HepG2 (cell line): ENCODE measurements around the gene GMFB. TPM values are rescaled to one million over a fixed set of nuclear protein-coding genes. Genes with fewer than 3 reads are reported as not detected.

Source experiments
- ATAC-seq: fragments of 200-7000 bp; cut with Tn5 transposase; 3 replicates; pipeline ENCODE4 v1.9.1; 2020; ENCODE audit warnings: mild to moderate bottlenecking, moderate library complexity
- BruUV-seq: library from RNA; stranded (reverse); fragments of 400-500 nt; replicated peaks from 2 replicates; lab custom pipeline; 2021; lab: Mats Ljungman, UMichigan
- CTCF ChIA-PET: fragments of 300-600 bp; formaldehyde crosslinking; extraction: SDS; loops from one replicate; lab custom pipeline; 2021; ENCODE audit warnings: low total read pairs, inconsistent platforms, low intra/inter-chr PET ratio; lab: Yijun Ruan, JAX
- POLR2A ChIA-PET: fragments of 350-600 bp; sonication (Branson Sonifier 250); formaldehyde crosslinking; loops from one replicate; lab custom pipeline; 2020; ENCODE audit warnings: antibody characterized with exemption, inconsistent platforms; lab: Yijun Ruan, JAX
- DNase-seq: peaks from one replicate; pipeline ENCODE4 v3.0.0-alpha.2; 2015; ENCODE audit warnings: low spot score
- FAIRE-seq: peaks from 3 replicates; lab custom pipeline; 2011; peaks lifted over from hg19 to GRCh38; lab: Jason Lieb, UNC
- H2AFZ ChIP-seq: one replicate; pipeline ENCODE4 v1.6.1; 2011; ENCODE audit warnings: low read length, inconsistent platforms
- H3K27ac ChIP-seq: fragments of 300-600 bp; 3 replicates; pipeline ENCODE4 v1.8.0; 2011; ENCODE audit warnings: mixed run types, mild to moderate bottlenecking, mixed read lengths, low read length, inconsistent platforms; ENCODE audit not compliant: insufficient read depth; ENCODE audit errors: extremely low read length
- H3K27me3 ChIP-seq, 2 experiments: fragments of 200-600 bp in 1 of 2; 2 replicates in 1 of 2; 3 replicates in 1 of 2; pipeline versions ENCODE4 v1.6.0 to v1.8.0; 2011; ENCODE audit warnings: low read length in 2 of 2, mild to moderate bottlenecking in 2 of 2, moderate library complexity in 2 of 2, inconsistent platforms in 1 of 2; ENCODE audit not compliant: insufficient read depth in 2 of 2, control insufficient read depth in 1 of 2
- H3K36me3 ChIP-seq, 2 experiments: fragments of 200-600 bp in 1 of 2; replicated peaks in 1 of 2; 2 replicates in 1 of 2; 3 replicates in 1 of 2; pipeline versions ENCODE4 v1.5.1 to v1.8.0; 2011; ENCODE audit warnings: low read length in 2 of 2, inconsistent platforms in 1 of 2; ENCODE audit not compliant: insufficient read depth in 2 of 2, control insufficient read depth in 1 of 2
- H3K4me1 ChIP-seq: 2 replicates; pipeline ENCODE4 v1.5.1; 2012; ENCODE audit warnings: low read length, inconsistent platforms; ENCODE audit not compliant: insufficient read depth
- H3K4me2 ChIP-seq: 2 replicates; pipeline ENCODE4 v1.6.0; 2011; ENCODE audit warnings: low read depth, low read length, inconsistent platforms
- H3K4me3 ChIP-seq, 3 experiments: fragments of 200-600 bp in 1 of 3; sonication (generic), shearing (Covaris generic) in 1 of 3; replicated peaks in 1 of 3; 2 replicates each; pipeline ENCODE4 v1.5.1; 2011 to 2016; ENCODE audit warnings: low read length in 3 of 3, inconsistent platforms in 2 of 3, low read depth in 2 of 3, mild to moderate bottlenecking in 2 of 3, control low read depth in 1 of 3, mixed read lengths in 1 of 3; ENCODE audit not compliant: insufficient read depth in 1 of 3
- H3K79me2 ChIP-seq: one replicate; pipeline ENCODE4 v1.6.1; 2011; ENCODE audit warnings: low read length, inconsistent platforms; ENCODE audit not compliant: insufficient read depth
- H3K9ac ChIP-seq: 2 replicates; pipeline ENCODE4 v1.6.0; 2011; ENCODE audit warnings: mild to moderate bottlenecking, low read depth, low read length, inconsistent platforms; ENCODE audit not compliant: insufficient read depth
- H3K9me3 ChIP-seq: 2 replicates; pipeline ENCODE4 v1.5.1; 2012; ENCODE audit warnings: mild to moderate bottlenecking, low read length
- H4K20me1 ChIP-seq: 2 replicates; pipeline ENCODE4 v1.6.0; 2011; ENCODE audit warnings: inconsistent platforms, mild to moderate bottlenecking, low read length, moderate library complexity; ENCODE audit not compliant: insufficient read depth
- CEBPB ChIP-seq: IDR thresholded peaks from 2 replicates; pipeline ENCODE4 v1.6.1; 2011; ENCODE audit warnings: low read depth, low read length, improper control_type of control experiment, borderline replicate concordance
- DBP ChIP-seq: sonication (generic); formaldehyde crosslinking; IDR thresholded peaks from 2 replicates; pipeline ENCODE4 v1.4.0; 2020; ENCODE audit warnings: missing genetic modification reagents; ENCODE audit errors: not compliant biosample characterization
- FOSL2 ChIP-seq: sonication (generic); formaldehyde crosslinking; IDR thresholded peaks from 2 replicates; pipeline ENCODE4 v1.4.0; 2020; ENCODE audit warnings: missing genetic modification reagents
- GATAD2A ChIP-seq: IDR thresholded peaks from 2 replicates; pipeline ENCODE4 v1.6.1; 2016
- NCOA2 ChIP-seq: sonication (generic); formaldehyde crosslinking; IDR thresholded peaks from 2 replicates; pipeline ENCODE4 v1.8.0; 2022; ENCODE audit warnings: inconsistent platforms
- NR2F1 ChIP-seq, 2 experiments: fragments of 450-650 bp in 1 of 2; formaldehyde crosslinking in 1 of 2; IDR thresholded peaks; 2 replicates each; pipeline versions ENCODE4 v1.5.0 to v1.6.1; 2016 to 2020; ENCODE audit warnings: mild to moderate bottlenecking in 1 of 2, missing compliant biosample characterization in 1 of 2, missing genetic modification reagents in 1 of 2, moderate library complexity in 1 of 2
- RARA ChIP-seq: IDR thresholded peaks from 2 replicates; pipeline ENCODE4 v1.6.1; 2016; ENCODE audit warnings: missing genetic modification reagents, missing compliant biosample characterization
- RXRB ChIP-seq: IDR thresholded peaks from 2 replicates; pipeline ENCODE4 v1.6.1; 2016; ENCODE audit warnings: borderline replicate concordance, missing genetic modification reagents, missing compliant biosample characterization
- SOX13 ChIP-seq, 3 experiments: fragments of 450-650 bp in 1 of 3; sonication (generic) in 1 of 3; formaldehyde crosslinking in 1 of 3; IDR thresholded peaks in 2 of 3; conservative IDR thresholded peaks in 1 of 3; 2 replicates each; pipeline versions ENCODE4 v1.5.0 to v1.6.1; 2016 to 2020; ENCODE audit warnings: antibody characterized with exemption in 1 of 3, mild to moderate bottlenecking in 1 of 3, missing compliant biosample characterization in 1 of 3, missing genetic modification reagents in 1 of 3, moderate library complexity in 1 of 3
- SP140L ChIP-seq: sonication (generic); formaldehyde crosslinking; IDR thresholded peaks from 2 replicates; pipeline ENCODE4 v1.4.0; 2020; ENCODE audit warnings: missing genetic modification reagents, borderline replicate concordance
- TBP ChIP-seq: sonication (generic); formaldehyde crosslinking; IDR thresholded peaks from 2 replicates; pipeline ENCODE4 v1.5.0; 2020; ENCODE audit warnings: missing genetic modification reagents
- THRA ChIP-seq: sonication (generic); formaldehyde crosslinking; IDR thresholded peaks from 2 replicates; pipeline ENCODE4 v1.4.0; 2020; ENCODE audit warnings: missing genetic modification reagents, borderline replicate concordance
- ZBTB7B ChIP-seq: sonication (generic); formaldehyde crosslinking; IDR thresholded peaks from 2 replicates; pipeline ENCODE4 v1.4.0; 2020; ENCODE audit warnings: missing genetic modification reagents
- ZNF678 ChIP-seq: sonication (generic); formaldehyde crosslinking; IDR thresholded peaks from 2 replicates; pipeline ENCODE4 v1.4.0; 2020; ENCODE audit warnings: mild to moderate bottlenecking, missing genetic modification reagents
- ZNF737 ChIP-seq: sonication (generic); formaldehyde crosslinking; IDR thresholded peaks from 2 replicates; pipeline ENCODE4 v1.5.0; 2020; ENCODE audit warnings: missing genetic modification reagents, mild to moderate bottlenecking, borderline replicate concordance
- WGBS: methylation state at CpG from one replicate; pipeline ENCODE4 v1.1.6; 2017; ENCODE audit warnings: low lambda C conversion rate; 5-methylcytosine and 5-hydroxymethylcytosine counted together
- in situ Hi-C: cut with HindIII; loops from 2 replicates; pipeline ENCODE4 v1.10.0; 2017; ENCODE audit warnings: low pct_unique_long_range_greater_than_20kb; ENCODE audit not compliant: extremely low pct_ligation_motif_present
- intact Hi-C: fragments of 100-400 bp; cut with micrococcal nuclease; formaldehyde crosslinking; loops from one replicate; pipeline ENCODE4 v1.10.0; 2022; ENCODE audit not compliant: unreplicated experiment
- polyA plus RNA-seq, 8 experiments: library from polyadenylated mRNA; depleted of rRNA in 3 of 8; stranded (reverse) in 7 of 8; unstranded in 1 of 8; fragments of >200 nt; fragmentation: Illumina TruSeq in 4 of 8; extraction: Trizol in 4 of 8; gene quantifications; 2 replicates each; pipeline versions ENCODE4 v1.2.1 to v1.2.3, GENCODE V29; 2011 to 2016; ENCODE audit warnings: low read depth in 4 of 8, missing spikeins in 1 of 8, mixed read lengths in 1 of 8; ENCODE audit not compliant: insufficient read depth in 1 of 8
- total RNA-seq, 5 experiments: library from RNA; depleted of rRNA; stranded (reverse); fragments of >200 nt; fragmentation: Illumina TruSeq; extraction: Trizol; gene quantifications; 2 replicates each; pipeline ENCODE4 v1.2.3, GENCODE V29; 2016; ENCODE audit warnings: low read depth in 1 of 5

The GMFB gene
- total and polyA plus RNA-seq, 2 of the 13 experiments (the other 11 are each of a cell fraction or from before 2014, with no cell fraction given): 17.3 to 68.2 TPM

GRCh38 chr14:54453252-54453651 is 35.5 kb downstream of the GMFB start:
- WGBS: 90% methylated on average over 3 of the region's 3 CpGs
- Histone ChIP-seq H3K27me3 (no peaks in the 10 kb centered on the region), H3K9ac (no peak overlapping the region), H3K27ac (no peak overlapping the region), H3K9me3 (no peaks in the 10 kb centered on the region), H3K4me3 (no peak overlapping the region), H3K79me2 (no peaks in the 10 kb centered on the region), H3K4me1 (peaks cover 38% of the 10 kb centered on the region), H2AFZ (no peak overlapping the region), H3K36me3 (no peaks in the 10 kb centered on the region), H4K20me1 (no peaks in the 10 kb centered on the region), H3K4me2 (no peak overlapping the region)
- BruUV-seq: no TSS peak
- intact Hi-C loops (no loop called here), in situ Hi-C loops (no loop called here)
- ATAC-seq: no peak
- CTCF ChIA-PET: no interaction called here
- TF ChIP-seq SP140L (CRISPR knock-in tag) (no peak), TBP (no peak)
- POLR2A ChIA-PET: no interaction called here
- DNase-seq: no peak
- FAIRE-seq: no peak

- intact Hi-C loops: no loop called here
- H3K9me3 ChIP-seq: no peaks in the 10 kb centered on the region
- H3K4me3 ChIP-seq: peak overlapping the region in 2 of 3 experiments; percentile 23 to 53; a peak in 2 of 6 replicates
- H3K79me2 ChIP-seq: no peaks in the 10 kb centered on the region
- H3K27me3 ChIP-seq: no peaks in the 10 kb centered on the region
- H3K4me1 ChIP-seq: peaks cover 38% of the 10 kb centered on the region
- H3K36me3 ChIP-seq: no peaks in the 10 kb centered on the region
- ChIA-PET POLR2A (interaction anchor here (0.9 to 1.9 kb wide), 5 partner anchors 36 to 85 kb away, joined by 3 to 6 read pairs (median 3); partner anchors contain the start of gene CDKN3), CTCF (no interaction called here)
- TF ChIP-seq ZNF737 (no peak), SOX13 (IDR thresholded peaks at IDR 0.05) (no peak), SOX13 (CRISPR knock-in tag; conservative IDR thresholded peaks at IDR 0.05 in 1 of 2, IDR thresholded peaks at IDR 0.05 in 1 of 2) (0 out of 4 replicates have a peak, but pooled peaks of 1 of the 2 experiments have one; percentile 3), FOSL2 (CRISPR knock-in tag) (no peak), RARA (CRISPR knock-in tag) (peak; percentile 30; the same call in 1 of the 2 replicates), NR2F1 (CRISPR knock-in tag; IDR thresholded peaks at IDR 0.05) (0 out of 4 replicates have a peak, but pooled peaks of 1 of the 2 experiments have one; percentile 13), ZNF678 (CRISPR knock-in tag) (no peak), ZBTB7B (CRISPR knock-in tag) (no peak), GATAD2A (0 out of 2 replicates have a peak, but pooled peaks have one; percentile 15), THRA (CRISPR knock-in tag) (peak; percentile 44; the same call in 1 of the 2 replicates), RXRB (CRISPR knock-in tag) (peak; percentile 75), CEBPB (peak; percentile 7; the same call in 1 of the 2 replicates), NCOA2 (peak; percentile 29; the same call in 1 of the 2 replicates), DBP (CRISPR knock-in tag) (no peak)
- in situ Hi-C loops: no loop called here
- FAIRE-seq: no peak
- BruUV-seq: no TSS peak
- peak overlapping the region; percentile 73 for H3K4me2 ChIP-seq
- H3K27ac ChIP-seq: peak overlapping the region; percentile 73
- DNase-seq: peak; percentile 48
- no peaks in the 10 kb centered on the region for H4K20me1 ChIP-seq
- peak; percentile 5; the same call in 1 of the 3 replicates for ATAC-seq
- WGBS: 4% methylated on average over 3 of the region's 3 CpGs
- H2AFZ ChIP-seq: no peak overlapping the region
- H3K9ac ChIP-seq: peak overlapping the region; percentile 47
Measured at GRCh38 chr14:54451961-54452360, 36.8 kb downstream of the GMFB start.
